SK-N-MC (cell line): ENCODE data around the gene ERP27.

ENCODE experiments used
- EZH2 ChIP-seq: fragments of 200-600 bp; sonication (generic); IDR thresholded peaks from one replicate; pipeline ENCODE4 v1.6.1; 2017; ENCODE audit warnings: antibody characterized with exemption
- FOXP2 ChIP-seq: optimal IDR thresholded peaks from 2 replicates; pipeline ENCODE3; 2011; ENCODE audit warnings: mild to moderate bottlenecking, moderate library complexity; ENCODE audit not compliant: insufficient read depth; ENCODE audit errors: extremely low read length, control extremely low read depth
- POLR2AphosphoS5 ChIP-seq: IDR thresholded peaks from 2 replicates; pipeline ENCODE4 v1.6.1; 2012; ENCODE audit warnings: mild to moderate bottlenecking, low read depth, low read length, borderline replicate concordance

DNA sequence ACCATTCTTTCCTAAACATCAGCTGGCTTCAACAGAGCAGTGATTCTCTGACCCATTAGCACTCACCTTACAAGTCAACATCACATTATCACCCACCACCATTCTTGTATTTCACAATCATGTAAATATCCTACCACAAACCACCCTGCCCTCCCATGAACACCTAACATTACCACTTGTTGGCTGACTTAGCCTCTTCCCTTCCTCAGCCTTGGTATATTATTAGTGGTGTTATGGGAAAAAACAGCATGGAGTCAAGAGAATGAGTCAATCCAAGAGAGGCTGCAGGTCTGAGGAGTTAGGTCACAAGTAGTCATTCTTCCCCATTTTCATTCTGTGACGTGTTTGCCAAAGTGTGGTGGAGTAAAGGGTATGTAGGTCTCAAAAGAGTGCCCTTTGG lies 30.4 kb downstream of the ERP27 start:
- no peak for TF ChIP-seq EZH2
- TF ChIP-seq POLR2AphosphoS5, result no peak
- no peak for TF ChIP-seq FOXP2
